ENCODE measurements around the gene CHMP6. TPM values are rescaled to one million over a fixed set of nuclear protein-coding genes. Genes with fewer than 3 reads are reported as not detected.
"Not testable (repeated sequence)": the region's sequence is repeated elsewhere in the genome, so short reads cannot be mapped to it uniquely, and the experiment has no call there.

Gene CHMP6
- total RNA-seq, 1 experiment from 2014 or later: 22.0 TPM

- H3K27me3 ChIP-seq (ENCODE audit: insufficient read depth, low read length); intact Hi-C loops (cut with micrococcal nuclease); H3K9me2 ChIP-seq (ENCODE audit: insufficient read depth); H3K4me3 ChIP-seq (replicated peaks in 1 of 2; ENCODE audit: low read depth in 1 of 2, low read length in 2 of 2); H2AFZ ChIP-seq (ENCODE audit: low read depth, low read length, poor library complexity, severe bottlenecking); H3K79me2 ChIP-seq (ENCODE audit: insufficient read depth, low read length); ATAC-seq; H3K9me3 ChIP-seq (ENCODE audit: control insufficient read depth in 1 of 2, insufficient read depth in 1 of 2, low read depth in 1 of 2, low read length in 2 of 2); CTCF ChIA-PET; H4K20me1 ChIP-seq (ENCODE audit: insufficient read depth); BruUV-seq (replicated peaks); RAD21 ChIA-PET (ENCODE audit: low non-redundant PET in 1 of 2, low total read pairs in 2 of 2, uncharacterized antibody in 2 of 2, unreplicated experiment in 2 of 2); H3K4me2 ChIP-seq (ENCODE audit: low read length); DNase-seq (ENCODE audit: low read depth, low spot score); POLR2A ChIA-PET; H3K9ac ChIP-seq (ENCODE audit: low read length); H3K4me1 ChIP-seq (ENCODE audit: control insufficient read depth in 1 of 2, insufficient read depth in 2 of 2, low read length in 2 of 2); H3K36me3 ChIP-seq (ENCODE audit: control insufficient read depth in 1 of 2, insufficient read depth in 2 of 2, low read length in 2 of 2); H3K27ac ChIP-seq (ENCODE audit: low read depth, low read length): not testable (repeated sequence)
These were observed 25.7 kb downstream of the CHMP6 start for GRCh38 chr17:81017330-81017729.

GRCh38 chr17:81018044-81018802, 26.6 kb downstream of the CHMP6 start:
- no TSS peak for BruUV-seq (replicated peaks)
- POLR2A ChIA-PET: no interaction called here
- intact Hi-C loops (cut with micrococcal nuclease): no loop called here
- no peaks in the 10 kb centered on the region for H3K79me2 ChIP-seq (ENCODE audit: insufficient read depth, low read length)
- no peaks in the 10 kb centered on the region for H3K9me2 ChIP-seq (ENCODE audit: insufficient read depth)
- no peaks in the 10 kb centered on the region for H3K36me3 ChIP-seq (ENCODE audit: control insufficient read depth in 1 of 2, insufficient read depth in 2 of 2, low read length in 2 of 2)
- no peak overlapping the region for H3K4me3 ChIP-seq (replicated peaks in 1 of 2; ENCODE audit: low read depth in 1 of 2, low read length in 2 of 2)
- no peaks in the 10 kb centered on the region for H3K27me3 ChIP-seq (ENCODE audit: insufficient read depth, low read length)
- H3K4me2 ChIP-seq (ENCODE audit: low read length): no peak overlapping the region
- CTCF ChIA-PET: no interaction called here
- peaks cover 0 to 8% of the 10 kb centered on the region in 2 experiments; a peak in 2 of 4 replicates for H3K9me3 ChIP-seq (ENCODE audit: control insufficient read depth in 1 of 2, insufficient read depth in 1 of 2, low read depth in 1 of 2, low read length in 2 of 2)
- H3K27ac ChIP-seq (ENCODE audit: low read depth, low read length): no peak overlapping the region
- RAD21 ChIA-PET (ENCODE audit: low non-redundant PET in 1 of 2, low total read pairs in 2 of 2, uncharacterized antibody in 2 of 2, unreplicated experiment in 2 of 2): no interaction called here
- peaks cover 6 to 8% of the 10 kb centered on the region in 2 experiments; a peak in 3 of 4 replicates for H3K4me1 ChIP-seq (ENCODE audit: control insufficient read depth in 1 of 2, insufficient read depth in 2 of 2, low read length in 2 of 2)
- no peaks in the 10 kb centered on the region for H4K20me1 ChIP-seq (ENCODE audit: insufficient read depth)
- no peak for DNase-seq (ENCODE audit: low read depth, low spot score)
- no peak overlapping the region for H3K9ac ChIP-seq (ENCODE audit: low read length)
- no peak overlapping the region for H2AFZ ChIP-seq (ENCODE audit: low read depth, low read length, poor library complexity, severe bottlenecking)
- TF ChIP-seq POLR2AphosphoS5 (IDR thresholded peaks at IDR 0.05; ENCODE audit: low read depth, low read length) (no peak), RAD21 (IDR thresholded peaks at IDR 0.05; ENCODE audit: low read depth) (no peak), EZH2 (IDR thresholded peaks at IDR 0.05) (no peak), FOSL1 (IDR thresholded peaks at IDR 0.05; ENCODE audit: low read depth) (no peak), ZFX (IDR thresholded peaks at IDR 0.05) (no peak), SRF (IDR thresholded peaks at IDR 0.05; ENCODE audit: low read depth) (no peak), YY1 (IDR thresholded peaks at IDR 0.05; ENCODE audit: extremely low read depth, insufficient replicate concordance, low read depth, low read length) (no peak), POLR2A (IDR thresholded peaks at IDR 0.05; ENCODE audit: borderline replicate concordance, extremely low read depth, insufficient read depth, insufficient read length) (no peak), ELF1 (IDR thresholded peaks at IDR 0.05; ENCODE audit: borderline replicate concordance, low read depth) (no peak), EGR1 (IDR thresholded peaks at IDR 0.05; ENCODE audit: low read depth) (no peak), CEBPB (IDR thresholded peaks at IDR 0.05; ENCODE audit: low read depth) (no peak), CBX3 (IDR thresholded peaks at IDR 0.05; ENCODE audit: low read depth) (no peak), MAX (IDR thresholded peaks at IDR 0.05) (no peak), JUND (IDR thresholded peaks at IDR 0.05) (no peak), REST (IDR thresholded peaks at IDR 0.05; ENCODE audit: low read depth) (no peak), SP1 (IDR thresholded peaks at IDR 0.05; ENCODE audit: low read depth) (no peak), ZNF274 (IDR thresholded peaks at IDR 0.05; ENCODE audit: low read depth, low read length) (no peak), SIN3A (IDR thresholded peaks at IDR 0.05; ENCODE audit: low read depth) (no peak)
- TF ChIP-seq, protein P1, sequence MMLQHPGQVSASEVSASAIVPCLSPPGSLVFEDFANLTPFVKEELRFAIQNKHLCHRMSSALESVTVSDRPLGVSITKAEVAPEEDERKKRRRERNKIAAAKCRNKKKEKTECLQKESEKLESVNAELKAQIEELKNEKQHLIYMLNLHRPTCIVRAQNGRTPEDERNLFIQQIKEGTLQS (IDR thresholded peaks at IDR 0.05): no peak
- no peak for ATAC-seq
